B cell (primary cell): Measurements from ENCODE around the gene APOBEC3H.

Experiments used
- CTCF ChIP-seq: fragments of 200-600 bp; IDR thresholded peaks from one replicate; pipeline ENCODE4 v1.8.0; 2022; ENCODE audit warnings: antibody characterized with exemption, mild to moderate bottlenecking
- EZH2 ChIP-seq: IDR thresholded peaks from 2 replicates; pipeline ENCODE4 v1.6.1; 2012; ENCODE audit warnings: borderline replicate concordance, low read depth, mild to moderate bottlenecking, moderate library complexity, low read length; ENCODE audit not compliant: insufficient read depth, poor library complexity, severe bottlenecking

GRCh38 chr22:39129081-39129480 is 32.0 kb downstream of the APOBEC3H start:
- no peak for TF ChIP-seq CTCF
- no peak for TF ChIP-seq EZH2
